GM18526 (cell line): Measurements from ENCODE around the gene NEK3.

Experiments
- POLR2A ChIP-seq: IDR thresholded peaks from 3 replicates; pipeline ENCODE4 v1.6.1; 2011; ENCODE audit not compliant: insufficient read length; ENCODE audit errors: extremely low read depth

Gene NEK3

DNA sequence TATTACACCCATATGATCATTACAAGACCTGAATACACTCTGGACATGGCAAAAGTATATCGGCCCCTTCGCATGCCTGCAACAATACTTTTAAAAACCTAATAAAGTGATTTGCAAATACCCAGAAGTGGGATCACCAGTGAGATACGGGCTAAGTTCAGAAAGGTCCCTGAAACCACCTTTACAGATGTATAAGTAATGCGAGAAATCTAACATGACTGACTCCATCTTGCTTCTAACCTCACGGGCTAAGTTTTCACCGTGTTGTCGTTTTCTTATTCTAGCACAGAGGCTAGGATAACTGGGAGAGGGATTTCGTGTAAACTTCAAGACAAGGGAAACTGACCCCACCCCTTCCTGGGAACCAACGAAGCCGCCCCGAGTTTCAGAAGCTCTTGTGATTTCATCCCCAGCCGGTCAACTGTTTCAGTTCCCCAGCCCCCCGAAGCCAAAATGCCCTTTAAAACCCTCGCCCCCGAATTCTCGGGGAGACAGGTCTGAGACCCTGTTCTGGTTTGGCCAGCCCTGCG is 703 bp downstream of the NEK3 start:
- TF ChIP-seq POLR2A: no peak

- TF ChIP-seq POLR2A: no peak
Measured at GRCh38 chr13:52156724-52157261, 2.6 kb downstream of the NEK3 start.

GRCh38 chr13:52155177-52155576 is 4.2 kb downstream of the NEK3 start:
- TF ChIP-seq POLR2A: no peak

DNA sequence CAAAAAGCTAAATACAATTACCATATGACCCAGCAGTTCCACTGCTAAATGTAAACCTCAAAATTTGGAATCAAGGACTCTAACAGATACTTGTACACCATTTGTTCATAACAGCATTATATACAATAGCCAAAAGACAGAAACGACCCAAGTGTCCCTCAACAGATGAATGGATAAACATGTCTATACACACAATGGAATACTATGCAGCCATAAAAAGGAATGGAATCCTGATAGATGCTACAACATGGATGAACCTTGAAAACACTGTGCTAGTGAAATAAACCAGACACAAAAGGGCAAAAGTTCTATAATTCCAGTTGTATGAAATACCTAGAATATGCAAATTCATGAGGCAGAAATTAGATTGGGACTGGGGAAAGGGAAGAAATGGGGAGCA is 12.2 kb downstream of the NEK3 start:
- TF ChIP-seq POLR2A: no peak

GRCh38 chr13:52141299-52141698 is 18.1 kb downstream of the NEK3 start:
- TF ChIP-seq POLR2A: no peak

GRCh38 chr13:52137489-52137888 is 21.9 kb downstream of the NEK3 start:
- no peak for TF ChIP-seq POLR2A

GRCh38 chr13:52136763-52137162 is 22.6 kb downstream of the NEK3 start:
- no peak for TF ChIP-seq POLR2A

GRCh38 chr13:52130641-52131040 is 28.8 kb downstream of the NEK3 start:
- no peak for TF ChIP-seq POLR2A

DNA sequence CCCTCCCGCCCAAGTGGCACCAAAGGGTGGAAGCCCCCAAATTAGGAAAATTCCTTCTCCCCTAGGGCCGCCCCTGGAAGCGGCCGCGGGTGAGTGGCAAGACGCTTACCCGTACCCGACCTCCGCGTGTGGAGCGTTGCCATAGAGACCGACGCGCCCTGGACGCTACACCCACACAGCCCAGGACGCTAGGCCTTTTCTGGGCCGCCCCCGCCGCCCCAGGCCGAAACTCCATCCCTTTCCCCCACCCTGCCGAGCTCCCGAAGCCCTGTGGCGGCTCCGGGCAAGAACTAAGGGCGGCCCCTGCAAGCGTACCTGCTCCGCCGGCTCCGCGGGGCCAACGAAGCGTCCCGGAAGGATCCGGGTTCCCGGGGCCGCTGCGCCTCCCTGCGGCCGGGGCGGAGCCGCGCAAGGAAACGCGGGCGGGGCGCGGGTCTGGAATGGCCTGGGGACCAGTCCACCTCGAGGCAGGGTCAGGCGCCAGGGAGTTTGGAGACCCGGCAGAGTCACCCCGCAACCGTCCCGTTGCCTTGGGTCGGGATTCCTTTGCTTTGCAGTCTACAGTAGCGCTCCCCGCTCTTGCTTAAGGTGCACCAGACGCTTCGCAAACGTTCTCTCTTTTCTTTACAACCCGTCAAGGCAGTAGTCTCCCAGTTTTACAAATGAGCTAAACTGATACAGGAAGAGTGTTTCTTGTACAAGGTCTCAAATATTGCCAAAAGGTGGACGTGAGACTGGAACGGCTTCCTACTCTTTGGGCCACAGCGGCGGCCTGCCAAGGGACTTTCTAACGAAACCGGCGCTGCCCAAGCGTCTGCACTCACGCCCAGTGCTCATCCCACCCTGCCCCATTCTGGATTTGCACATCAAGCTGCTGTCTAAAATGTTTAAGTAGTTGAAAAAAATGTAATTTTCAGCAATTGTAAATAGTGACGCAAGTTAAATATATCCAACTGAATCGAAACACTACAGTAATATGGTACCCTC is 30.4 kb downstream of the NEK3 start, which contains the start of gene NEK5:
Gene NEK5, minus strand, starts transcription at position 360 of the 987 bp plus-strand sequence. CDS start 1,591 bp downstream, outside the sequence.
- no peak for TF ChIP-seq POLR2A

- TF ChIP-seq POLR2A: no peak
Measured at GRCh38 chr13:52127783-52128702, 31.4 kb downstream of the NEK3 start.

DNA sequence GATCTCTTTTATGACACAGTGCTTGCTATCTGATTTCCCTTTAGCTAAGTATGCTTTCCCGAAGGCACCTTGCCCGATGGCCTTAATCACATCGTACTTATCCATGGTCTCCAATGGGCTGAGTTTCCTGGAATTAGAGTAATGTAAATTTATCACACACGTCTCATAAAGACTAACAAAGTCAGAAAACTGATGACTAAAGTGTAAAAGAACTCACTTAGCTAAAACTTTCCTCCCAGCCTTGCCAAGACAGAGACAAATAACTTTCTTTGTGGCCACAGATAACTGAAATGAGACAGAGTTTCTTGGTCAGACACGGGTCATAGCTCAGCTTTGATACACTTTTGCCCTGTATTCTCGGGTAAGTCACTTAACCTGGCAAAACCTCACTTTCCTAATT is 32.0 kb downstream of the NEK3 start:
- no peak for TF ChIP-seq POLR2A

- TF ChIP-seq POLR2A: no peak
Measured at GRCh38 chr13:52125547-52125946, 33.9 kb downstream of the NEK3 start.

DNA sequence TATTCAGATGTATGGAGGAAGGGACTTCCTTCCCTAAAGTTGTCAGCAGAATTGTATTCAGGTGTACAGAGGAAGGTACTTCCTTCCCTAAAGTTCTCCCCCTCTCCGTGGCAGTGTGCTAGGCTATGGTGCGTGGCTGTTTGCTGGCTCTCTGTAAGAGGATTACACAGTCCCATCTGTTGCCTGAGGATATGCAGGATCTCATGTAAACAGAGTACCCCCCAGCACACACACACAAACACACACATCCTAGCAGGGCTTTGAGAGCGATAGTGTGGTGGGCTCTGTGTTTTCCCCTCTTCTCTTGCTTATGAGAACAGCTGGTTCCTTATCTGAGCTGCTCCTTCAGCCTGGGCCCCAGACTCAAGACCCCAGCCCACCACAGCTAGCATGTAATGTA is 40.8 kb downstream of the NEK3 start:
- no peak for TF ChIP-seq POLR2A

DNA sequence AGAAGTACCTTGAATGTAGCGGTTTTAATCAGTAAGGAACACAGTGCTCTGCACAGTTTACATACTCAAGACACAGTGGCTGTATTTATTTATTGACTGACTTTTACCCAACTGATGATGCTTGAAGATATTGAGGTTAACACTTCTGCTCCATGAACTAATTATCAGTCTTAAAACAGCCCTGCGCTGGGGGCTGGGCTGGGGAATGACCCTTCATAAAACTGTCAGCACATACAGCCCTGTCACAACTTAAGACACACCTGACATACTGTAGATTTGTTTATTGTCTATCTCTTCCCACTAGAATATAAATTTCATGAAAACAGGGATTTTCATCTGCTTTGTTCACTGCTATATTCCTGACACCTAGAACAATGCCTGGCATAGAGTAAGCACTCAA is 41.3 kb downstream of the NEK3 start:
- no peak for TF ChIP-seq POLR2A

DNA sequence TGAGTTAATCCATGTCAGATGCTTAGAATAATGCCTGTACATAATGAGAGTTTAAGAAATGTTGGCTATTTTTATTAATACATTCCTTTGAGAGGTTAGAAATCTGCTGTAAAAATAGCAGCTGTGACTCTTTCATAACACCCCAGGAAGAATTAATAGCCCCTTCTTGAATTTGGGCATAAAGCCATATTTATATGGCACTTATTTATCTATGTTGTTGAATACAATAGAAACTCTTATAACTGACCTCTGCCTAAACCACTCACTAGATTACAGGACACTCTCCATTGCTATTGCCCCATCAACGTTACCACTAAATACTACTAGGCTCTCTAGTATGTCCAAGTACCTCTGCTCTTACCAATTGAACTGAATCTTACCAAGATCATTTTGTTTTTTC is 46.8 kb downstream of the NEK3 start:
- TF ChIP-seq POLR2A: no peak
